Heart right ventricle (tissue), 16 donors: Measurements from ENCODE around the gene APOD. TPM values are rescaled to one million over a fixed set of nuclear protein-coding genes. Genes with fewer than 3 reads are reported as not detected.

ENCODE experiments used
- ATAC-seq, 8 donors: fragments of 200-7000 bp; cut with Tn5 transposase; one replicate each; pipeline ENCODE4 v1.9.1; 2020; ENCODE audit warnings: mild to moderate bottlenecking in 8 of 8, moderate library complexity in 8 of 8, moderate number of reproducible peaks in 1 of 8
- DNase-seq, 2 donors: peaks; one replicate each; pipeline ENCODE4 v3.0.0-alpha.2; 2020
- H3K27ac ChIP-seq, 10 donors: fragments of 200-600 bp; sonication (generic) in 2 of 10; one replicate each; pipeline versions ENCODE4 v1.5.0 to v1.8.0; 2020 to 2022; ENCODE audit warnings: mild to moderate bottlenecking in 3 of 10
- H3K27me3 ChIP-seq, 7 donors: fragments of 200-600 bp; one replicate each; pipeline ENCODE4 v1.8.0; 2021 to 2022; ENCODE audit warnings: mild to moderate bottlenecking in 2 of 7
- H3K36me3 ChIP-seq, 9 donors: fragments of 200-600 bp; sonication (generic) in 1 of 9; one replicate each; pipeline versions ENCODE4 v1.5.0 to v1.8.0; 2020 to 2022; ENCODE audit warnings: mild to moderate bottlenecking in 2 of 9
- H3K4me1 ChIP-seq, 9 donors: fragments of 200-600 bp; sonication (generic) in 1 of 9; one replicate each; pipeline versions ENCODE4 v1.5.0 to v1.8.0; 2020 to 2022; ENCODE audit warnings: mild to moderate bottlenecking in 4 of 9
- H3K4me3 ChIP-seq, 10 donors: fragments of 200-600 bp; sonication (generic) in 2 of 10; one replicate each; pipeline versions ENCODE4 v1.5.0 to v1.8.0; 2020 to 2022; ENCODE audit warnings: mild to moderate bottlenecking in 7 of 10, moderate library complexity in 2 of 10
- H3K9me3 ChIP-seq, 11 donors: fragments of 200-600 bp in 10 of 11; sonication (generic) in 2 of 11; one replicate each; pipeline versions ENCODE4 v1.5.0 to v1.8.0; 2013 to 2022; ENCODE audit warnings: mild to moderate bottlenecking in 2 of 11, control low read depth in 1 of 11, moderate library complexity in 1 of 11
- CTCF ChIP-seq, 9 donors: fragments of 200-600 bp; sonication (generic) in 2 of 9; IDR thresholded peaks; one replicate each; pipeline versions ENCODE4 v1.5.0 to v1.8.0; 2021 to 2022; ENCODE audit warnings: antibody characterized with exemption in 9 of 9, mild to moderate bottlenecking in 5 of 9, moderate library complexity in 1 of 9
- WGBS, 2 donors: extraction: QIAGEN DNeasy Blood & Tissue Kit; methylation state at CpG; one replicate each; pipeline ENCODE4 v1.1.7; 2013; ENCODE audit warnings: inconsistent platforms in 1 of 2; 5-methylcytosine and 5-hydroxymethylcytosine counted together
- intact Hi-C, 10 donors: fragments of 100-400 bp; cut with DNase I; formaldehyde crosslinking; loops; one replicate each; pipeline versions ENCODE4 v1.11.1 to v1.14.2; 2022
- polyA plus RNA-seq, 2 donors: library from polyadenylated mRNA; stranded (reverse); fragments of 200-250 nt; gene quantifications; one replicate each; pipeline ENCODE4 v1.2.3, GENCODE V29; 2013
- total RNA-seq, 10 donors: library from RNA; stranded (reverse); fragmentation: NEBNext Ultra II Directional in 3 of 10; extraction: Animal tissue kit (Norgen Biotek cat#: 25700) in 3 of 10; gene quantifications; one replicate each; pipeline versions ENCODE4 v1.2.1 to v1.2.4, GENCODE V29; 2021 to 2023
- donor health status: Arrhythmogenic right ventricular cardiomyopathy.
- donor health status: ischemic (EF 13 %, LVEDD 7.1; RV severe dilation, severe dysfunction).
- donor health status: healthy with polysubstance abuse.
- donor health status: DM: no; HTN: yes; CAD: no.
- donor health status: DM: no; HTN: no; CAD: no.
- donor health status: ischemic (EF 25% LVEDD 6.9; RV normal size, moderate dysfunction).
- donor health status: ischemic (EF 25% LVEDD 5.7; RV mildly dilated, moderate dysfunction).
- donor health status: healthy.
- donor health status: DM: yes; HTN: yes; CAD: no.
- donor health status: Ischemic cardiomyopathy.
- donor health status: ischemic (EF 35%, LVEDD 5.7; RV mildly dilated, moderate dysfunction).
- donor health status: nonischemic (EF 11% LVEDD 7.7; RV severe dilation, severe dysfunction).
- donor health status: DM: yes; HTN: yes; CAD: no.
- donor health status: PGD.
- donor health status: ischemic (EF 29% LVEDD 5.4; RV normal size, mild dysfunction).
- donor health status: nonischemic (EF 23%, LVEDD 6.1; RV moderate dilation, normal function).

Gene APOD
- total and polyA plus RNA-seq, 12 donors, result 73.9 to 582 (median 109) TPM

GRCh38 chr3:195526492-195526891 is 57.2 kb downstream of the APOD start:
- WGBS, 2 donors, result 91 to 97% methylated on average over 4 of the region's 4 CpGs
- intact Hi-C loops, result loop anchor here in 4 of 10 donors (10.0 kb wide), 1 partner anchor 842 kb away; the partner anchor contains the start of gene FAM43A (in 4 of the 4)
- no peak for DNase-seq
- no peak for ATAC-seq
- Histone ChIP-seq H3K9me3 (no peaks in the 10 kb centered on the region), H3K4me1 (peaks cover 0 to 15% (median 5%) of the 10 kb centered on the region in 9 donors), H3K36me3 (peaks cover 0 to 72% (median 19%) of the 10 kb centered on the region in 9 donors), H3K4me3 (no peak overlapping the region), H3K27me3 (no peaks in the 10 kb centered on the region), H3K27ac (no peak overlapping the region)
- no peak for TF ChIP-seq CTCF (IDR thresholded peaks at IDR 0.05)

- ATAC-seq, result peak in 2 of 8 donors; percentile 25 to 29
- no peak for TF ChIP-seq CTCF (IDR thresholded peaks at IDR 0.05)
- 76 to 82% methylated on average over 14 of the region's 14 CpGs for WGBS, 2 donors
- intact Hi-C loops, result loop anchor here in 8 of 10 donors (5.0 to 10.0 kb wide), 4 partner anchors 82 to 842 kb away; partner anchors contain the start of genes FAM43A (in 4 of the 8), ACAP2 (in 2 of the 8) and XXYLT1 (in 2 of the 8)
- Histone ChIP-seq H3K9me3 (no peaks in the 10 kb centered on the region), H3K4me1 (peaks cover 0 to 15% (median 5%) of the 10 kb centered on the region in 9 donors), H3K36me3 (peaks cover 0 to 86% (median 16%) of the 10 kb centered on the region in 9 donors), H3K4me3 (no peak overlapping the region), H3K27ac (peak overlapping the region in 4 of 10 donors; percentile 5 to 41 (median 16)), H3K27me3 (no peaks in the 10 kb centered on the region)
- DNase-seq, result no peak
Observed at GRCh38 chr3:195524171-195524896, 59.4 kb downstream of the APOD start.

- intact Hi-C loops, result loop anchor here (1.0 to 10.0 kb wide), 7 partner anchors 80 to 840 kb away; partner anchors contain the start of genes XXYLT1 (in 9 of the 10), FAM43A (in 4 of the 10) and ACAP2 (in 2 of the 10)
- TF ChIP-seq CTCF (IDR thresholded peaks at IDR 0.05), result peak; percentile 63 to 87 (median 78)
Observed at GRCh38 chr3:195522254-195523023, 61.3 kb downstream of the APOD start.

More at GRCh38 chr3:195522254-195523023, 61.3 kb downstream of the APOD start:
- H3K27me3 ChIP-seq, result no peaks in the 10 kb centered on the region
- H3K36me3 ChIP-seq, result peaks cover 0 to 86% (median 17%) of the 10 kb centered on the region in 9 donors
- WGBS, 2 donors, result 63 to 67% methylated on average over 6 of the region's 6 CpGs
- peaks cover 0 to 15% (median 5%) of the 10 kb centered on the region in 9 donors for H3K4me1 ChIP-seq
- no peak overlapping the region for H3K4me3 ChIP-seq
- H3K27ac ChIP-seq, result no peak overlapping the region
- DNase-seq, result no peak
- ATAC-seq, result no peak
- no peaks in the 10 kb centered on the region for H3K9me3 ChIP-seq

Other genes with a start within 250 kb of the APOD start
- gene ACAP2, start 140.9 kb downstream of the APOD start, total RNA-seq, result 10 to 100 TPM; 13.3 to 26.7 (median 15.8) TPM
- 1 to 10 TPM; 4.3 to 5.6 TPM for gene ACAP2, start 140.9 kb downstream of the APOD start, polyA plus RNA-seq
- gene PPP1R2, start 40.6 kb downstream of the APOD start, total RNA-seq, result 10 to 100 TPM; 37.6 to 55.2 (median 41.0) TPM
- gene PPP1R2, start 40.6 kb downstream of the APOD start, polyA plus RNA-seq, result 10 to 100 TPM; 15.4 to 24.9 TPM
- gene MUC20, start 137.0 kb upstream of the APOD start, total RNA-seq, result 1 to 10 TPM in 9 of 10 donors, under 1 TPM in 1; 0.67 to 5.4 (median 2.5) TPM
- gene MUC20, start 137.0 kb upstream of the APOD start, polyA plus RNA-seq, result 1 to 10 TPM in 1 of 2 donors, under 1 TPM in 1; 0.36 to 7.6 TPM
- gene MUC4, start 228.0 kb upstream of the APOD start, total RNA-seq, result not detected
- under 1 TPM in 1 of 2 donors, not detected in 1; 0.01 TPM for gene MUC4, start 228.0 kb upstream of the APOD start, polyA plus RNA-seq